Measurements from ENCODE around the gene UBTF.
A peak's percentile ranks its signal among the peaks of the same experiment; 100 is the strongest.
"Not testable (repeated sequence)": the region's sequence is repeated elsewhere in the genome, so short reads cannot be mapped to it uniquely, and the experiment has no call there.

The UBTF gene

GRCh38 chr17:44256671-44257070 lies 37.2 kb upstream of the UBTF start:
- no peak for DNase-seq (ENCODE audit: low spot score in 2 of 2)
- Mint-ChIP-seq H3K9me3 (no peaks in the 10 kb centered on the region), H3K27me3 (no peaks in the 10 kb centered on the region), H3K36me3 (ENCODE audit: insufficient read depth) (no peaks in the 10 kb centered on the region), H3K4me3 (no peak overlapping the region), H3K4me1 (no peaks in the 10 kb centered on the region), H3K27ac (ENCODE audit: low read depth) (no peak overlapping the region)
- ATAC-seq (replicated peaks; ENCODE audit: extremely low read depth, poor library complexity, severe bottlenecking): no peak

GRCh38 chr17:44255915-44256314 lies 36.4 kb upstream of the UBTF start:
- DNase-seq (ENCODE audit: low spot score in 2 of 2) (no peak), ATAC-seq (replicated peaks; ENCODE audit: extremely low read depth, poor library complexity, severe bottlenecking) (no peak)
- H3K36me3 Mint-ChIP-seq (ENCODE audit: insufficient read depth): no peaks in the 10 kb centered on the region
- H3K4me1 Mint-ChIP-seq: no peaks in the 10 kb centered on the region
- H3K4me3 Mint-ChIP-seq: no peak overlapping the region
- no peaks in the 10 kb centered on the region for H3K27me3 Mint-ChIP-seq
- H3K27ac Mint-ChIP-seq (ENCODE audit: low read depth): no peak overlapping the region
- H3K9me3 Mint-ChIP-seq: no peaks in the 10 kb centered on the region

- Mint-ChIP-seq H3K4me1 (no peaks in the 10 kb centered on the region), H3K36me3 (ENCODE audit: insufficient read depth) (no peaks in the 10 kb centered on the region), H3K27ac (ENCODE audit: low read depth) (no peak overlapping the region), H3K9me3 (no peaks in the 10 kb centered on the region), H3K27me3 (no peaks in the 10 kb centered on the region), H3K4me3 (no peak overlapping the region)
- no peak for ATAC-seq (replicated peaks; ENCODE audit: extremely low read depth, poor library complexity, severe bottlenecking)
- DNase-seq (ENCODE audit: low spot score in 2 of 2): no peak
Observed at GRCh38 chr17:44254361-44255095, 35.1 kb upstream of the UBTF start.

- peaks cover 4% of the 10 kb centered on the region for H3K4me1 Mint-ChIP-seq
- H3K27ac Mint-ChIP-seq (ENCODE audit: low read depth): no peak overlapping the region
- no peak for DNase-seq (ENCODE audit: low spot score in 2 of 2)
- no peak for ATAC-seq (replicated peaks; ENCODE audit: extremely low read depth, poor library complexity, severe bottlenecking)
- no peaks in the 10 kb centered on the region for H3K9me3 Mint-ChIP-seq
- H3K4me3 Mint-ChIP-seq: no peak overlapping the region
- H3K27me3 Mint-ChIP-seq: no peaks in the 10 kb centered on the region
- H3K36me3 Mint-ChIP-seq (ENCODE audit: insufficient read depth): no peaks in the 10 kb centered on the region
Observed at GRCh38 chr17:44253006-44253405, 33.5 kb upstream of the UBTF start.

GRCh38 chr17:44251062-44251461 lies 31.6 kb upstream of the UBTF start:
- DNase-seq (ENCODE audit: low spot score in 2 of 2): no peak
- Mint-ChIP-seq H3K27me3 (no peaks in the 10 kb centered on the region), H3K4me1 (peaks cover 24% of the 10 kb centered on the region), H3K36me3 (ENCODE audit: insufficient read depth) (peaks cover 7% of the 10 kb centered on the region), H3K27ac (ENCODE audit: low read depth) (no peak overlapping the region), H3K4me3 (no peak overlapping the region), H3K9me3 (no peaks in the 10 kb centered on the region)
- no peak for ATAC-seq (replicated peaks; ENCODE audit: extremely low read depth, poor library complexity, severe bottlenecking)

GRCh38 chr17:44249501-44250246 lies 30.2 kb upstream of the UBTF start:
- ATAC-seq (replicated peaks; ENCODE audit: extremely low read depth, poor library complexity, severe bottlenecking): no peak
- H3K9me3 Mint-ChIP-seq: no peaks in the 10 kb centered on the region
- H3K27ac Mint-ChIP-seq (ENCODE audit: low read depth): peak overlapping the region; percentile 60
- no peaks in the 10 kb centered on the region for H3K27me3 Mint-ChIP-seq
- H3K4me3 Mint-ChIP-seq: no peak overlapping the region
- no peak for DNase-seq (ENCODE audit: low spot score in 2 of 2)
- peaks cover 31% of the 10 kb centered on the region for H3K4me1 Mint-ChIP-seq
- H3K36me3 Mint-ChIP-seq (ENCODE audit: insufficient read depth): peaks cover 7% of the 10 kb centered on the region

- H3K4me3 Mint-ChIP-seq: no peak overlapping the region
- DNase-seq (ENCODE audit: low spot score in 2 of 2): no peak
- peaks cover 31% of the 10 kb centered on the region for H3K4me1 Mint-ChIP-seq
- peaks cover 7% of the 10 kb centered on the region for H3K36me3 Mint-ChIP-seq (ENCODE audit: insufficient read depth)
- no peaks in the 10 kb centered on the region for H3K27me3 Mint-ChIP-seq
- no peaks in the 10 kb centered on the region for H3K9me3 Mint-ChIP-seq
- H3K27ac Mint-ChIP-seq (ENCODE audit: low read depth): peak overlapping the region; percentile 92
- no peak for ATAC-seq (replicated peaks; ENCODE audit: extremely low read depth, poor library complexity, severe bottlenecking)
Observed at GRCh38 chr17:44247876-44248736, 28.6 kb upstream of the UBTF start.

GRCh38 chr17:44247440-44247841 lies 28.0 kb upstream of the UBTF start:
- Mint-ChIP-seq H3K27ac (ENCODE audit: low read depth) (peak overlapping the region; percentile 92), H3K4me1 (peaks cover 31% of the 10 kb centered on the region)
- no peak for ATAC-seq (replicated peaks; ENCODE audit: extremely low read depth, poor library complexity, severe bottlenecking)

GRCh38 chr17:44241106-44241624 lies 21.7 kb upstream of the UBTF start:
- no peak for ATAC-seq (replicated peaks; ENCODE audit: extremely low read depth, poor library complexity, severe bottlenecking)
- no peak for DNase-seq (ENCODE audit: low spot score in 2 of 2)

More at GRCh38 chr17:44247440-44247841, 28.0 kb upstream of the UBTF start:
- DNase-seq (ENCODE audit: low spot score in 2 of 2): no peak
- Mint-ChIP-seq H3K4me3 (no peak overlapping the region), H3K36me3 (ENCODE audit: insufficient read depth) (peaks cover 7% of the 10 kb centered on the region), H3K9me3 (no peaks in the 10 kb centered on the region), H3K27me3 (no peaks in the 10 kb centered on the region)

GRCh38 chr17:44237886-44238285 lies 18.4 kb upstream of the UBTF start:
- H3K27me3 Mint-ChIP-seq; H3K27ac Mint-ChIP-seq (ENCODE audit: low read depth); H3K4me1 Mint-ChIP-seq; H3K36me3 Mint-ChIP-seq (ENCODE audit: insufficient read depth); H3K9me3 Mint-ChIP-seq; ATAC-seq (replicated peaks; ENCODE audit: extremely low read depth, poor library complexity, severe bottlenecking); DNase-seq (ENCODE audit: low spot score in 2 of 2); H3K4me3 Mint-ChIP-seq: not testable (repeated sequence)

More at GRCh38 chr17:44241106-44241624, 21.7 kb upstream of the UBTF start:
- Mint-ChIP-seq H3K27ac (ENCODE audit: low read depth) (no peak overlapping the region), H3K36me3 (ENCODE audit: insufficient read depth) (peaks cover 3% of the 10 kb centered on the region), H3K9me3 (no peaks in the 10 kb centered on the region), H3K27me3 (no peaks in the 10 kb centered on the region), H3K4me3 (no peak overlapping the region), H3K4me1 (peaks cover 8% of the 10 kb centered on the region)

- Mint-ChIP-seq H3K27me3 (no peaks in the 10 kb centered on the region), H3K9me3 (no peaks in the 10 kb centered on the region), H3K36me3 (ENCODE audit: insufficient read depth) (peaks cover 3% of the 10 kb centered on the region), H3K4me3 (no peak overlapping the region), H3K4me1 (peaks cover 6% of the 10 kb centered on the region), H3K27ac (ENCODE audit: low read depth) (no peak overlapping the region)
- DNase-seq (ENCODE audit: low spot score in 2 of 2) (no peak), ATAC-seq (replicated peaks; ENCODE audit: extremely low read depth, poor library complexity, severe bottlenecking) (no peak)
Observed at GRCh38 chr17:44236444-44236991, 17.0 kb upstream of the UBTF start.

GRCh38 chr17:44235583-44235936 lies 16.1 kb upstream of the UBTF start:
- H3K27me3 Mint-ChIP-seq: no peaks in the 10 kb centered on the region
- ATAC-seq (replicated peaks; ENCODE audit: extremely low read depth, poor library complexity, severe bottlenecking) (no peak), DNase-seq (ENCODE audit: low spot score in 2 of 2) (no peak)
- no peaks in the 10 kb centered on the region for H3K9me3 Mint-ChIP-seq
- H3K36me3 Mint-ChIP-seq (ENCODE audit: insufficient read depth): peaks cover 3% of the 10 kb centered on the region
- no peak overlapping the region for H3K4me3 Mint-ChIP-seq
- H3K4me1 Mint-ChIP-seq: peaks cover 6% of the 10 kb centered on the region
- H3K27ac Mint-ChIP-seq (ENCODE audit: low read depth): no peak overlapping the region

Measured in central memory CD8-positive, alpha-beta T cell (primary cell).